Right atrium auricular region (tissue), 2 donors: ENCODE data around the gene ACVR1B. TPM values are rescaled to one million over a fixed set of nuclear protein-coding genes. Genes with fewer than 3 reads are reported as not detected.

Experiments
- DNase-seq: peaks from one replicate; pipeline ENCODE4 v3.0.0-alpha.2; 2019; ENCODE audit warnings: low spot score
- H3K27ac ChIP-seq, 2 donors: fragments of 200-600 bp; sonication (generic); 1 replicate in 1 of 2; 2 replicates in 1 of 2; pipeline ENCODE4 v1.5.1; 2016 to 2019
- H3K27me3 ChIP-seq, 2 donors: fragments of 200-600 bp; sonication (generic); one replicate each; pipeline versions ENCODE4 v1.5.1 to v1.6.0; 2017 to 2019
- H3K36me3 ChIP-seq: fragments of 200-600 bp; sonication (generic); one replicate; pipeline ENCODE4 v1.5.1; 2016
- H3K4me1 ChIP-seq, 2 donors: fragments of 200-600 bp; sonication (generic); one replicate each; pipeline versions ENCODE4 v1.5.1 to v1.6.0; 2017 to 2019
- H3K4me3 ChIP-seq, 2 donors: fragments of 200-600 bp; sonication (generic); 1 replicate in 1 of 2; 2 replicates in 1 of 2; pipeline ENCODE4 v1.5.1; 2017 to 2019; ENCODE audit warnings: mild to moderate bottlenecking in 1 of 2, moderate library complexity in 1 of 2
- H3K9me3 ChIP-seq, 2 donors: fragments of 200-600 bp; sonication (generic); one replicate each; pipeline ENCODE4 v1.5.1; 2019
- CTCF ChIP-seq, 2 donors: fragments of 200-600 bp; sonication (generic); IDR thresholded peaks; one replicate each; pipeline ENCODE4 v1.5.1; 2019; ENCODE audit warnings: antibody characterized with exemption in 2 of 2
- total RNA-seq, 2 donors: library from RNA; depleted of rRNA; stranded (reverse); fragments of >200 nt; gene quantifications; one replicate each; pipeline ENCODE4 v1.1.0, GENCODE V29; 2016

Gene ACVR1B
- total RNA-seq, 2 donors from 2014 or later: 8.2 to 12.5 TPM

GRCh38 chr12:52005903-52006703, 54.6 kb downstream of the ACVR1B start:
- TF ChIP-seq CTCF (IDR thresholded peaks at IDR 0.05): no peak
- H3K27ac ChIP-seq: peak overlapping the region in 1 of 2 donors; percentile 90

GRCh38 chr12:52006726-52007157, 55.2 kb downstream of the ACVR1B start, which contains the start of gene TAMALIN:
Gene TAMALIN (plus strand): TSS chr12:52006946. CDS start chr12:52007020, 74 bp downstream.
- TF ChIP-seq CTCF (IDR thresholded peaks at IDR 0.05): no peak
- no peaks in the 10 kb centered on the region for H3K9me3 ChIP-seq
- H3K4me1 ChIP-seq: peaks cover 0 to 38% of the 10 kb centered on the region in 2 donors
- DNase-seq: peak; percentile 81
- peak within 1 kb of the TSS; percentile 76 to 82 for H3K4me3 ChIP-seq
- peaks cover 11% of the 10 kb centered on the region for H3K36me3 ChIP-seq
- peaks cover 0 to 5% of the 10 kb centered on the region in 2 donors for H3K27me3 ChIP-seq
- H3K27ac ChIP-seq: peak within 1 kb of the TSS; percentile 90 to 92

More at GRCh38 chr12:52005903-52006703, 54.6 kb downstream of the ACVR1B start:
- Histone ChIP-seq H3K36me3 (peaks cover 4% of the 10 kb centered on the region), H3K27me3 (peaks cover 0 to 5% of the 10 kb centered on the region in 2 donors), H3K9me3 (no peaks in the 10 kb centered on the region), H3K4me3 (peak overlapping the region; percentile 76 to 82), H3K4me1 (peaks cover 0 to 33% of the 10 kb centered on the region in 2 donors)
- DNase-seq: peak; percentile 85

GRCh38 chr12:52007158-52007921, 55.8 kb downstream of the ACVR1B start:
- peaks cover 0 to 5% of the 10 kb centered on the region in 2 donors for H3K27me3 ChIP-seq
- no peak for TF ChIP-seq CTCF (IDR thresholded peaks at IDR 0.05)
- peak overlapping the region; percentile 90 to 92 for H3K27ac ChIP-seq
- H3K36me3 ChIP-seq: peaks cover 12% of the 10 kb centered on the region
- no peaks in the 10 kb centered on the region for H3K9me3 ChIP-seq
- peak overlapping the region; percentile 76 to 82 for H3K4me3 ChIP-seq
- DNase-seq: no peak
- H3K4me1 ChIP-seq: peaks cover 0 to 38% of the 10 kb centered on the region in 2 donors

- H3K27ac ChIP-seq: peak overlapping the region; percentile 90 to 92
- H3K4me3 ChIP-seq: peak overlapping the region; percentile 76 to 82
- DNase-seq: no peak
- H3K4me1 ChIP-seq: peaks cover 0 to 38% of the 10 kb centered on the region in 2 donors
- peaks cover 0 to 5% of the 10 kb centered on the region in 2 donors for H3K27me3 ChIP-seq
- peaks cover 12% of the 10 kb centered on the region for H3K36me3 ChIP-seq
- TF ChIP-seq CTCF (IDR thresholded peaks at IDR 0.05): no peak
- no peaks in the 10 kb centered on the region for H3K9me3 ChIP-seq
Observed at GRCh38 chr12:52007982-52008510, 56.5 kb downstream of the ACVR1B start.

GRCh38 chr12:52009081-52009751, 57.7 kb downstream of the ACVR1B start:
- Histone ChIP-seq H3K27ac (peak overlapping the region; percentile 90 to 92), H3K4me1 (peaks cover 0 to 38% of the 10 kb centered on the region in 2 donors), H3K36me3 (peaks cover 22% of the 10 kb centered on the region), H3K4me3 (peak overlapping the region; percentile 76 to 82), H3K9me3 (no peaks in the 10 kb centered on the region), H3K27me3 (peaks cover 0 to 5% of the 10 kb centered on the region in 2 donors)
- DNase-seq: no peak
- TF ChIP-seq CTCF (IDR thresholded peaks at IDR 0.05): no peak
